HL-60/S4 treated with retinoic acid at 250 ng/mL for 4 days and 3 days (cell line): Measurements from ENCODE around the gene AGBL3.
"Not testable (repeated sequence)": the region's sequence is repeated elsewhere in the genome, so short reads cannot be mapped to it uniquely, and the experiment has no call there.

Experiments used
- in situ Hi-C: fragments of 300-500 bp; cut with MboI; formaldehyde crosslinking; loops from 2 replicates; pipeline ENCODE4 v1.7.0; 2022; ENCODE audit warnings: low sequenced_read_pairs

AGBL3 gene

GRCh38 chr7:135074531-135074930 is 88.2 kb downstream of the AGBL3 start:
- in situ Hi-C loops: no loop called here

GRCh38 chr7:135075716-135076115 is 89.4 kb downstream of the AGBL3 start:
- in situ Hi-C loops: no loop called here

- in situ Hi-C loops: no loop called here
Measured at GRCh38 chr7:135076882-135077281, 90.6 kb downstream of the AGBL3 start.

GRCh38 chr7:135077642-135078041 is 91.3 kb downstream of the AGBL3 start:
- in situ Hi-C loops: no loop called here

- in situ Hi-C loops: no loop called here
Measured at GRCh38 chr7:135078051-135078450, 91.7 kb downstream of the AGBL3 start.

- in situ Hi-C loops: no loop called here
Measured at GRCh38 chr7:135079068-135079467, 92.8 kb downstream of the AGBL3 start.

- in situ Hi-C loops: no loop called here
Measured at GRCh38 chr7:135083005-135083404, 96.7 kb downstream of the AGBL3 start.

- in situ Hi-C loops: no loop called here
Measured at GRCh38 chr7:135088566-135088965, 102.3 kb downstream of the AGBL3 start.

GRCh38 chr7:135091717-135092116 is 105.4 kb downstream of the AGBL3 start:
- in situ Hi-C loops: no loop called here

GRCh38 chr7:135094472-135095237 is 108.3 kb downstream of the AGBL3 start:
- in situ Hi-C loops: no loop called here

GRCh38 chr7:135095450-135095849 is 109.1 kb downstream of the AGBL3 start:
- in situ Hi-C loops: no loop called here

GRCh38 chr7:135098391-135098790 is 112.1 kb downstream of the AGBL3 start:
- in situ Hi-C loops: no loop called here

GRCh38 chr7:135100856-135101255 is 114.5 kb downstream of the AGBL3 start:
- in situ Hi-C loops: no loop called here

- in situ Hi-C loops: no loop called here
Measured at GRCh38 chr7:135102372-135102771, 116.1 kb downstream of the AGBL3 start.

- in situ Hi-C loops: no loop called here
Measured at GRCh38 chr7:135109562-135109961, 123.3 kb downstream of the AGBL3 start.

- in situ Hi-C loops: no loop called here
Measured at GRCh38 chr7:135109976-135110375, 123.7 kb downstream of the AGBL3 start.

GRCh38 chr7:135111379-135111778 is 125.1 kb downstream of the AGBL3 start:
- in situ Hi-C loops: no loop called here

- in situ Hi-C loops: no loop called here
Measured at GRCh38 chr7:135114622-135115021, 128.3 kb downstream of the AGBL3 start.

GRCh38 chr7:135117096-135117495 is 130.8 kb downstream of the AGBL3 start:
- in situ Hi-C loops: no loop called here

- in situ Hi-C loops: no loop called here
Measured at GRCh38 chr7:135121868-135122267, 135.6 kb downstream of the AGBL3 start.

- in situ Hi-C loops: not testable (repeated sequence)
Measured at GRCh38 chr7:135124631-135125030, 138.3 kb downstream of the AGBL3 start.

GRCh38 chr7:135128931-135129330 is 142.6 kb downstream of the AGBL3 start:
- in situ Hi-C loops: no loop called here

- in situ Hi-C loops: no loop called here
Measured at GRCh38 chr7:135129579-135129978, 143.3 kb downstream of the AGBL3 start.
